22Rv1 (cell line): ENCODE data around the gene LYAR.

Experiments used
- ZFX ChIP-seq: fragments of 450-650 bp; IDR thresholded peaks from 2 replicates; pipeline ENCODE4 v1.6.1; 2017; ENCODE audit warnings: antibody characterized with exemption, borderline replicate concordance
- TF ChIP-seq, protein P1 (sequence below): fragments of 450-650 bp; IDR thresholded peaks from 2 replicates; pipeline ENCODE4 v1.5.1; 2017; ENCODE audit warnings: mild to moderate bottlenecking

GRCh38 chr4:4281787-4282186 is 8.2 kb downstream of the LYAR start:
- TF ChIP-seq, protein P1, sequence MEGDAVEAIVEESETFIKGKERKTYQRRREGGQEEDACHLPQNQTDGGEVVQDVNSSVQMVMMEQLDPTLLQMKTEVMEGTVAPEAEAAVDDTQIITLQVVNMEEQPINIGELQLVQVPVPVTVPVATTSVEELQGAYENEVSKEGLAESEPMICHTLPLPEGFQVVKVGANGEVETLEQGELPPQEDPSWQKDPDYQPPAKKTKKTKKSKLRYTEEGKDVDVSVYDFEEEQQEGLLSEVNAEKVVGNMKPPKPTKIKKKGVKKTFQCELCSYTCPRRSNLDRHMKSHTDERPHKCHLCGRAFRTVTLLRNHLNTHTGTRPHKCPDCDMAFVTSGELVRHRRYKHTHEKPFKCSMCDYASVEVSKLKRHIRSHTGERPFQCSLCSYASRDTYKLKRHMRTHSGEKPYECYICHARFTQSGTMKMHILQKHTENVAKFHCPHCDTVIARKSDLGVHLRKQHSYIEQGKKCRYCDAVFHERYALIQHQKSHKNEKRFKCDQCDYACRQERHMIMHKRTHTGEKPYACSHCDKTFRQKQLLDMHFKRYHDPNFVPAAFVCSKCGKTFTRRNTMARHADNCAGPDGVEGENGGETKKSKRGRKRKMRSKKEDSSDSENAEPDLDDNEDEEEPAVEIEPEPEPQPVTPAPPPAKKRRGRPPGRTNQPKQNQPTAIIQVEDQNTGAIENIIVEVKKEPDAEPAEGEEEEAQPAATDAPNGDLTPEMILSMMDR: no peak
- TF ChIP-seq ZFX: no peak
